GM18517 (cell line): ENCODE measurements around the gene ZGPAT.
"Not testable (repeated sequence)": the region's sequence is repeated elsewhere in the genome, so short reads cannot be mapped to it uniquely, and the experiment has no call there.

Experiments used
- ATAC-seq: cut with Tn5 transposase; IDR thresholded peaks from one replicate; pipeline ENCODE4 v1.9.1; 2021; ENCODE audit warnings: mild to moderate bottlenecking, moderate library complexity; ENCODE audit not compliant: unreplicated experiment

ZGPAT gene

GRCh38 chr20:63702036-63702665 lies 5.7 kb upstream of the ZGPAT start:
- ATAC-seq: no peak

- no peak for ATAC-seq
Measured at GRCh38 chr20:63702751-63703470, 4.9 kb upstream of the ZGPAT start.

GRCh38 chr20:63703471-63703975 lies 4.3 kb upstream of the ZGPAT start:
- no peak for ATAC-seq

- ATAC-seq: no peak
Measured at GRCh38 chr20:63703976-63704748, 3.7 kb upstream of the ZGPAT start.

DNA sequence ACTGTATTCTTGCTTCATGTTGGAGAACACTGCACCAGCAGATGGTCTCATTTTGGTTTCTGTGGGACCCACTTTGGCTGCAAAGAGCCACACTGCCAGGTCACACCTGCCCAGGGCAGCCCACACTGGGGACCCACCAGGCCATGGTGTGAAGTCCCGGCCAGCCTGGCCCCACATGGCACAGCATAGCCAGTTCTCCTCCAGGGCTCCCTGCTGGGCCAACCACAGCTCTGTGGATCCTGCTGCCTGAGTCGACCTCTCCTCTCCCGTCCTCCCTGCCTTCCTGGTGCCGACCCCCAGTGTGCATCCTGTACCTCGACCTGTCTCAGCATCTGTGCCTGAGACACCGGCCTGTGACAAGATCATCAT lies 3.1 kb upstream of the ZGPAT start:
- ATAC-seq: no peak

DNA sequence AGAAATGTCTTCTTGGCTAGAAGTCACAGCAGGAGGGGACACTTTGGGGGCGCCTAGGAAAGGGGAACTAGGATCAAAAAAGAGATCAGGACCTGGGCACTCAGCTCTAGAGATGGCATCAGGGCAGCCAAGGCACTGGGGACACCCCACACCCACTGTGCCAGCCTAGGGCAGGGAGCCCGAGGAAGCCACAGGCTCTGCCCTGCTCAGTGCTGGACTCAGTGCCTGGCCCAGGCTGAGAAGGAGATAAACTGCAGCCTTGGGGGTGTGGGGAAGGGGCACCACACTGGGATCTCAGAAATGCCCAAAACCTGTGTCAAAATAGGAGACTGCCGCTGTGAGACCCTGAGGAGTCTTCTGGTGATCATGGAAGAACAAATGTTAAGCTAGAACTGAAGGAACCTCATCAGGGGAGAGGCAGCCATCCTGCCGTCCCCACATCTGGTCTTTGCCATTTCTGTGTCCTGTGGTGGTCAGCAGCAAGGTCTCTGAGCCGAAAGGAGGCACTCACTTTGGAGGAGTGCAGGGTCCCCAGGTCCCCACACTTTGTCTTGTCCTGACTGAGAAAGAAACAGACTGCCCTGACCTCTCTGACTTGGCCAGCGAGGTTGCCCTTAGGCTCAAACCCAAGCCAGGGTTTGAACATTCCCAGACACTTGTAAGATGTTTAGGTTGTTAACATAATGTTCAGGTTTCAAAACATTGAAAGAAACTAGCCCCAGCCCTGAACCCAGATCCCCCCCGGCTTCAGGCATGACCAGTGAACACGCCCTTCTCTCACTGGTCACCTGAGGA lies 2.4 kb upstream of the ZGPAT start:
- no peak for ATAC-seq

GRCh38 chr20:63706027-63706695 lies 1.7 kb upstream of the ZGPAT start:
- no peak for ATAC-seq

GRCh38 chr20:63706852-63707557 lies 834 bp upstream of the ZGPAT start:
- peak; percentile 22 for ATAC-seq

DNA sequence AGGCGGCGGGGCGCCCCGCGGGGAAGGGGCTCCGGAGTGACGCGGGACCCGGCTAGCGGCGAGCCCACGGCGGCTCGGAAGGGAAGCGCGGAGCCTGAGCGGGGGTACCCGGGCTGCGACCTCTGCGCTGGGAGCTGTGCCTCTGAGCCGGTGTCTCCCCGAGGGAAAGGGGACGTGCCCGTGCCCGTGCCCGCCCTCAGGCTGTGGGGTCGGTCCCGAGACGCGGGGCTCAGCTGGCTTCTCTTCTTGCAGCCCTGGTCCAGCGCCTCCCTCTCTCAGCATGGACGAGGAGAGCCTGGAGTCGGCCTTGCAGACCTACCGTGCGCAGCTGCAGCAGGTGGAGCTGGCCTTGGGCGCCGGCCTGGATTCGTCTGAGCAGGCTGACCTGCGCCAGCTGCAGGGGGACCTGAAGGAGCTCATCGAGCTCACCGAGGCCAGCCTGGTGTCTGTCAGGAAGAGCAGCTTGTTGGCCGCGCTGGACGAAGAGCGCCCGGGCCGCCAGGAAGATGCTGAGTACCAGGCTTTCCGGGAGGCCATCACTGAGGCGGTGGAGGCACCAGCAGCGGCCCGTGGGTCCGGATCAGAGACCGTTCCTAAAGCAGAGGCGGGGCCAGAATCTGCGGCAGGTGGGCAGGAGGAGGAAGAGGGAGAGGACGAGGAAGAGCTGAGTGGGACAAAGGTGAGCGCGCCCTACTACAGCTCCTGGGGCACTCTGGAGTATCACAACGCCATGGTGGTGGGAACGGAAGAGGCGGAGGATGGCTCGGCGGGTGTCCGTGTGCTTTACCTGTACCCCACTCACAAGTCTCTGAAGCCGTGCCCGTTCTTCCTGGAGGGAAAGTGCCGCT lies 686 bp downstream of the ZGPAT start:
- ATAC-seq: peak; percentile 24

GRCh38 chr20:63709149-63709527 lies 1.3 kb downstream of the ZGPAT start:
- ATAC-seq: no peak

DNA sequence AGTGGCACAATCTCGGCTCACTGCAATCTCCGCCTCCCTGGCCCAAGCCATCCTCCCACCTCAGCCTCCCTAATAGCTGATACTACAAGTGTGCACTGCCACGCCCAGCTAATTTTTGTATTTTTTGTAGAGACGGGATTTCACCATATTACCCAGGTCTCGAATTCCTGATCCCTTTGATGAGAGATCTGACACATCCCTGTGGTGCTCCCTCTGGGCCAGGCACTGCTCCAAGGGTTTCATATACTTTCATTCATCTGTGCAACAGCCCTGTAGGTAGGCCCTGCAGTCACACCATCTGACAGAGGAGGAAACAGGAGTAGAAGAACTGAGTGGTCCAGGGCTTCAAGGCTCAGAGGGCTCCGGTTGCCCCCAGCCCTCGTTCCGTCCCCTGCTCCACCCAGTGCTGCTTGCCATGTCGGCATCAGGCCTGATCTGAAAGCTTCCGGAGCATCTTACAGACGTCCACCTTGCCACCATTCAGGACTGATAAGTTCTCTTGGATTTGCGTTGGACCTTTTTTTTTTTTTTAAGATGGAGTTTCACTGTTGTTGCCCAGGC lies 3.3 kb downstream of the ZGPAT start:
- no peak for ATAC-seq

DNA sequence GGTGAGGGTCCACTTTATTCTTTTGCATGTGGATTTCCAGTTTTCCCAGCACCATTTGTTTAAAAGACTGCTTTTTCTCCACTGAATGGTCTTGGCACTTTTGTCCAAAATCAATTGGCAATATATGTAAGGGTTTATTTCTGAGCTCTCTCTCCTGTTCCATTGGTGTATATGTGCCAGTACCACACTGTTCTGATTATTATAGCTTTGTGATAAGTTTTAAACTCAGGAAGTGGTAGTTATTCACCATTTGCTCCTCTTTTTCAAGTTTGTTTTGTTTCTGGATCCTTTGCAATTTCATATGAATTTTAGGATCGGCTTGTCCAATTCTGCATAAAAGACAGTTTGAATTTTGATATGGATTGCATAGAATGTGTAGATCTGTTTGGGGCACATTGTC lies 4.4 kb downstream of the ZGPAT start:
- no peak for ATAC-seq

GRCh38 chr20:63714858-63715257 lies 7.0 kb downstream of the ZGPAT start:
- no peak for ATAC-seq

GRCh38 chr20:63718996-63719395 lies 11.2 kb downstream of the ZGPAT start:
- ATAC-seq: no peak

DNA sequence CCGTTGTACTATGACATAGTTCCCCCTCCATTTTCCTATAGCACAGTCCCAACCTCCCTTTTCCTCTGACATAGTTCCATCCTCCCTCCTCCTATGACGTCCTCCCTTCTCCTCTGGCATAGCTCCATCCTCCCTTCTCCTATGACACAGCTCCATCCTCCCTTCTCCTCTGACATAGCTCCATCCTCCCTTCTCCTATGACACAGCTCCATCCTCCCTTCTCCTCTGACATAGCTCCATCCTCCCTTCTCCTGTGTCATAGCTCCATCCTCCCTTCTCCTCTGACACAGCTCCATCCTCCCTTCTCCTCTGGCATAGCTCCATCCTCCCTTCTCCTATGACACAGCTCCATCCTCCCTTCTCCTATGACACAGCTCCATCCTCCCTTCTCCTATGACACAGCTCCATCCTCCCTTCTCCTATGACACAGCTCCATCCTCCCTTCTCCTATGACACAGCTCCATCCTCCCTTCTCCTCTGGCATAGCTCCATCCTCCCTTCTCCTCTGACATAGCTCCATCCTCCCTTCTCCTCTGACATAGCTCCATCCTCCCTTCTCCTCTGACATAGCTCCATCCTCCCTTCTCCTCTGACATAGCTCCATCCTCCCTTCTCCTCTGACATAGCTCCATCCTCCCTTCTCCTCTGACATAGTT lies 15.3 kb downstream of the ZGPAT start:
- not testable (repeated sequence) for ATAC-seq

DNA sequence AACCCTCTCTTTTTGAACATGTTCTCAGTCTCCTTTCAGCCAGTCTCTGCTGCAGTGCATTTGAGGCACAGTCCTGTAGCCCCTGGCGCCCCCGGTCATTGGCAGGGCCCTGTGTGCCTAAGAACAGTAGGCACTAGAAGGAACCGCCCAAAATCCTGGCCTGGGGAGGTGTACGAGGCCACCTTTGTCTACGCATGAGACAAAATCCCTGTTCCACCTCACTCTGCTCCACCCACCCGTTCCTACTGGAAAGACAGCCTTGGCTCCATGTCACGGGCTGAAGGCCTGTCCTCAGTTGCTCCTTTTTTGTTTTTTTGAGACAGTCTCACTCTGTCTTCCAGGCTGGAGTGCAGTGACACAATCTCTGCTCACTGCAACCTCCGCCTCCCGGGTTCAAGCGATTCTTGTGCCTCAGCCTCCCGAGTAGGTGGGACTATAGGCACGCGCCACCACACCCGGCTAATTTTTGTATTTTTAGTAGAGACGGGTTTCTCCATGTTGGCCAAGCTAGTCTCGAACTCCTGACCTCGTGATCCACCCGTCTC lies 22.4 kb downstream of the ZGPAT start:
- not testable (repeated sequence) for ATAC-seq

- ATAC-seq: no peak
Measured at GRCh38 chr20:63731410-63731809, 23.6 kb downstream of the ZGPAT start.
